SIG-M5 treated with dmso at 0.1 percent for 504 hours (cell line): ENCODE results near the gene FANCC.

Experiments used
- DNase-seq: peaks from one replicate; lab custom pipeline; 2025; ENCODE audit not compliant: unreplicated experiment; lab: John Stamatoyannopoulos, UW

Gene FANCC

DNA sequence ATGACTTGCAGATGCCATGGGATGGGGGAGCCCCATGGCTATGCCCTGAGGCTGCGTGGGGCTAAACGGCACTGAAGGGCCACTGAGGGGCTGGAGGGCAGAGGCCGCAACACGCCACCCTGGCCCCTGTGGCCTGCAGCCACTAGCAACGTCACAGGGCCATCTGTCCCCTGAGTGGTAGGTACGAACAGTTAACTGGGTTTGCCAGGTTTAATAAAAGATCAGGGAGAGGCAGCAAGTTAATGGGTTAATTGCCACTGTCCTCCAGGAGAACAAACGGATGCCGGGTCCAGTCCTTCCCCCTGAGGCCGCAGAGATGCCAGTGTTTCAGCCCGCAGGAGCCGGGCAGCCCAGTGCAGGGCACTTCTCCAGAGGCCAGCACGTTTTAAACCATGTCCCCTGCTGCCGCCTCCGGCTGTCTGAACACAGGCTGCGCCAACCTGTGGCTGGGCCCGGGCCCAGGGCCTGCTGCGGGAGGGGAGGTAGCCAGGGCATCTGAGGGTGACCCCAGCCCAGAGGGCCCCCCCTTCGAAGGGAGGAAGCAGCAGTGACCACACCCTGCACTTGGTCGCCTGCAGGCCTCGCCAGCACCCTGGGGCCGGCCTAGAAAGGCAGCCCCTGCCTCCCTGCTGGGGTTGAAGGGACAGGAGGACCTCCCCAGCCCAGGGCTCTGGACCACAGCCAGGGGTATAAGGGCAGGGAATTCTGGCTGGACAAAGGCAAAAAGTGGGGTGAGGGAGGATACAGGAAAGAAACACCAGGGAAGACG is 227.3 kb downstream of the FANCC start:
- DNase-seq = no peak

DNA sequence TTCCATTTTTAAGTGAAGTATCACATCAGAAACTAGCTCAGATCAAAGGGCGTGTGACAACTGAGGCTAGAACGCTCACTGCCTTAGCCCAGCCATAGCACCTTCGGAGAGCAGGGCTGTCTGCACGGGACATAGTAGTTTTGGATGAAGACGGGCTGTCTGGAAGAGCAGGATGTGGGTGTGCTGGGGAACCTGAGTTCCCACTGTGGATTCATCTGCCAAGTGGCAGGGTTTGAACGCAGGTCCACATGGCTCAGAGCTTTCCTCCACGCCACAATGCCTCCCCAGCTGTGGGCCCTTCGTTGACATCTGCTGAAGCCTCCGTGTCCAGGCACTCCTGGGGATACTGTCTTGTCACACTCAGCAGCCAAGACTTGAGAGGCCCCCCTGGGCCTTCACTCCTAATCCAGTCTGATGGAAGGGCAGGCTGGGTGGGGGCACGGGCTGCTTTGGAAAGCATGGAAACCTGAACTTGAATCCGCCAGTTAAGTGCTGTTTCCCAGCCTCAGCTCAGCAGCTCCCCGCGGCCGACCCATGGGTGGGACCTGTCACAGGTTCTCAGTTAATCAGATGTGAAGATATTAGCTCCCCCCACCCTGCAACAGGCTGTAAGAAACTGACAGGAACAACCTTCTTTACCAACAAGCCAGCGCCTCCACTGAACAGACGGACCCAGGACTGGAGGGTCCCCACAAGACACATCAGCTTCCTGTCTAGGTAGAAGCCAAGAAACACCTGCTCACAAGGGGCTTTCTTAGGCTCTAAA is 228.1 kb downstream of the FANCC start:
- DNase-seq = no peak

DNA sequence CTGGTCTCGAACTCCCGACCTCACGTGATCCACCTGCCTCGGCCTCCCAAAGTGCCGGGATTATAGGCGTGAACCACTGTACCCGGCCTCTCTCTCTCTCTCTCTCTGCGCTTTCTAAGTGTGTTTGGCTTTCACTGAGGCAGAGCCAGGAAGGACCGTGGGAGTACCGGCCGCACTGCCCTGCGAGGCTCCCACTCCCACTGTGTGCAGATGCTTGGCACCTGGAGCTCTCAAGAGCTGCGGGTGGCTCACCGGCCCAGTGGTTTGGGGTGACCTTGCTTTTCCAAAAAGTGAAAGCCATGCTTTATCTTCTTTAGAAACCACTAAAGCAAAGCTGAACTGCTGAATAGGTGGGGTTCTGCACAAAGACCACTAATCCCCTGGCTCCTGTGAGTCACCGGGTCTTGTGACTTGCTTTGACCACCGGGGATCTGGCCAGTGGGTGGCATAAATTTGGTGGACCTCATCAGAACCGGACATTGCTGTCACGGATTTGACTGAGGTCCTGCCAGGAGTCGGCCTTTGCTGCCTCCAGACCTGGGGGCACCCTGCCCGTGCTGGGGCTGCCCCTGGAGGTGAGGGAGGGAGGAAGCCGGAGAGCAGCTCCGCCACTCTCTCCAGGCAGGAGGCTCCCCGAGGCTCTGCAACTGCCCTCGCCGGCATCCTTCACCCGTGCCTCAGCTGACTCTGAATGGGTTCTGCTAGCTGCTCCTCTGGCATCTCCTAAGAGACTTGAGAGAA is 228.9 kb downstream of the FANCC start:
- no peak for DNase-seq

DNA sequence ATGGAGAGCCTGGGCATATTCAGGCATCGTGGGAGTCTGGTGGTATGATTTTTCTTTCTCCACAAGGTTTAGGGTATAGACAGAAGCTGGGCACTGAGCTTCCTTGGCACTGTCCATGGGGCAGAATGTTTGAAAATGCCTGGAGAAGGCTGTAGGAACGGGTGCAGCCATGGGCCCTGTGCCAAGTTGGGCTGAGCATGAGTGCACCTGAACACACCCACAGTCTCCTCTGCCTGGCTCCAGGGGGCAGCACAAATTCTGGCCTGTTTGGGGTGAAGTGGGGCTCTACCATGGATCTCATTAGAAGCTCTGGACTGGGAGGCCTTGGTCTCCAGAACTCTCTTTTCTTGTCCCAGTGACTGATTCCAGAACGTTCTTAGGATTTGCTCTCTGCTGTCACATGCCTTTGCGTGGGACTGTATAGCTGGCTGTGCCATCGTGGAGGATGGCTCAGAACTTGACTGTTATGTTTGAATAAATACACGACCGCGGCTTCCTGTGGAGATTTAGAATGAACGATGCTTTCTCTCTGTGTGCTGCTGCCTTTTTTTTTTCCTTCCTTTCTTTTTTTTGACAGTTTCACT is 229.8 kb downstream of the FANCC start:
- DNase-seq = no peak

DNA sequence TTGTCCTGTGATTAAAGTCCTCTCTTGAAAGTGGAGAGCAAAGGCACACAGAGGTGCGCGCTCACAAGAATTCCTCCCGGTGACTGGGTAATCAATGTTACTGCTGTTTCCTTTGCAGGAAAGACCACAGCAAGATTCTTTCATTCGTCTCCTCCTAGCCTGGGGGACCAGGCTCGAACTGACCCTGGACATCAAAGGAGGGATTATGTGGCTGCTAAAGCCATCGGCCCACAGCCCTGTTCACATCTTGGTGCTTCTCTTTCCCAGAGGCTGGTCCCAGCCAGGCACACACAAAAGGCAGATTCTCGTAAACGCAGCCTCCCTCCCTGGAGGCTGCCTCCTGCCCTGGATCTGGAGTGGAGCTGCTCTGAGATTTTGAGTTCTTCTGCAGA is 230.9 kb downstream of the FANCC start:
- no peak for DNase-seq

DNA sequence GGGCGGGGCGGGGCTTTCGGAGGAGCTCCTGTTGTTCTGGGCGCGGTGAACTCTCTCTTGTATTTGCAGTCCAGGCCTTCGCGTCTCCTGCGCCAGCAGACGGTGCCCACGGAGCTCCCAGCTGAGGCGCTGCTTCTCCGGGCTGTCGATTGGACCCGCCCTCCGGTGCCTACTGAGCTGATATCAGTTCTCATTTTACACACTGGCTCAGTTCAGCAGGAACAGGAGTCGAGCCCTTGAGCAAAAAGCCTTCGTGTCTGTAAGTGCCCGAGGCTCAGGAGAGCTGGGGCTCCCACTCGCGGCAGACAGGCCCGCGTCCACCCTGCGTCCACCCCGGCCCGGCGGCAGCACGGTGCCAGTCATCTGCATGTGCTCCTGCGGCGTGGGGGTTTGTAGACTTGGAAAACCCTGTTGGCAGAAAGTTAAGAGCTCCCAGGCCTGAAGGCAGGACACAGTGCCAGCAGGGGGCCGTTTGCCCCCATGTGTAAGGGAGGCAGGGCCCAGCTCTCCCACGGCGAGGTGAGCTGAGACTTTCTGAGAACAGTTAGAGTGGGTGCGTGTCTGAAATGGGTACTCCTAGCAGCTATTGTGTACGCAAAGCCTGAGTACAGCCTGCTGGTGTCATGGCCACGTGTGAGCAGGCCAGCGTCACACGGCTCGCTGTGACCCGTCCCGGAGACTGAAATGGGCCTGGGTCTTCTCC is 231.5 kb downstream of the FANCC start:
- DNase-seq = no peak

DNA sequence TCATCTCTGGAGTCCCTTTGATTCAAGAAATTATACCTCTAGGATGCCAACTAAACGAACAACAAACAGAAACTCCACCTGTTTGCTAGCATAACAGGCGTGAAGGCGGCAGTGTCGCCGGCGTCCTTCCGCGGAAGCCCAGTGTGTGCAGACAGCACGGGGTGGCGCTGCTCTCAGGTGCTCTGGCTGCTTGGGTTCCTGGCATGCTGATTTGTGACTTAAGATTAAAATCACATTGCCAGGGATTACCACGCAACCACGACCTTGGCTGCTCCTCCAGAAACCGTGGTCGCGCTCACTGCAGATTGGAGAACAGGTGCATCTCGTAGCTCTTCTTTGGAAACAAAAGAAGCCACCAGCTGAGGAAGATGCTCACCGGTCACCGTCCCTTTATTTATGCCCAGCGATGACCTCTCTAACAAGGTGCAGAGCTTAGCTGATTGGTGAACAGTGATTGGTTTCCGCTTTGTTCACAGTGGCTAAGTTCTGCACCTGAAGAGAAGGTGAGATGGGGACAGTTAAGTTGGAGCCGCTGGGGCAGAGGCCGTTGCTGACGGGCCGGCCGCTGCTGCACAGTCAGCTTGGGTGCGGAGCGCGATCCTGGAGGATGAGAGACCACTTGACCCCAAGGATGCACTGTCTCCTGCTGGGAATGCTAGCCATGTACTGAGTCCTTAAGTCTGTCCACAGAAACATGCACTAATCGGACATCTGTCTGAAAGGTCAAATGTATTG is 232.3 kb downstream of the FANCC start:
- no peak for DNase-seq

DNA sequence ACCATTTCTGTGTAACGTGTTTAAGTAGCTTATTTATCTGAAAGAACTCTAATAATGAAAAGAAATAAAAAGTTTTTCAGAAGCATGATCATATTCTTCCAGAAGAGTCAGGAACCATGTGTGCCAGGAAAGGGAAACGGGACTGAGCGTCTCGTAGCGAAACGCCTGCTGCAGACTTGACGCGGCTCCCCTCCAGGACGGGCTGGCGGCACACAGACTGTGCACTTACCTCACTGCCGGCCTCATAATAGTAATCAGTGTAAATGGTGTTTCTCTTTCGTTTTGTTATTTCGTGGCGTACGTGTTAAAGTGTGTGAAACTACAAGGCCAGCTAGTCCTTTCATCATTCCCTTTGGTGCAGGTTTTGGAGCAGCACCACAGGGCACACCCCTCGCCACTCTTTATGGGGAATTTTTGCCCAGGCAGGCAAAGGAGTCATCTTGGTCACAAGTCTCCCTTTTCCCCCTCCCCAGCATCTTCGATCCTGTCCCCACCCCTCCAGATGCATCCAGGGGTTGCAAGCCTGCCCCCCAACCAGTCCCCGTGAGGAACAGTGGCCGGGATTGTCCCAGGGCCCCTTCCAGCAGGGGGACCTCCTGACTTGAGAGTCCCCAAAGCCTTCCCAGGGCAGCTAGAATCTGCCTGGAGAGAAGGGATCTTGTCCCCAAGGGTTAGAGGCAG is 233.1 kb downstream of the FANCC start:
- no peak for DNase-seq

DNA sequence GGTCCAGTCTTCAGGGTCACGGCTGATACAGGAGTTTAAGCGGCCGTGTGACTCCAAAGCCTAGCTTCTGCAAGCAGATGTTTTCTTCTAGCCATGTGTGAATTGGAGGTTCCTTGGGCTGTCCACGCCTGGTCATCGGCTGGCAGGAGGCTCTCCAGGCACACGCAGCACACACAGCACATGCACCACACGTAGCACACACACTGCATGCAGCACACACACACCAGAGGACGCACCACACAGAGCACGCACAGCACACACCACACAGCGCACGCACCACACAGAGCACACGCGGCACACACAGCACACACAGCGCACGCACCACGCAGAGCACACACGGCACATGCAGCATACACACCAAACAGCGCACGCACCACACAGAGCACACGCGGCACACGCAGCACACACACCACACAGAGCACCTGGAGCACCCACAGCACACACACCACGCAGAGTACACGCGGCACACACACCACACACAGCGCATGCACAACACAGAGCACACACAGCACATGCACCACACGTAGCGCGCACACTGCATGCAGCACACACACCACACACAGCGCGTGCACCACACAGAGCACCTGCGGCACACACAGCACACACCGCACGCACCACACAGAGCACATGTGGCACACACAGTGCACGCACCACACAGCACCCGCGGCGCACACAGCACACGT is 234.3 kb downstream of the FANCC start:
- no peak for DNase-seq

DNA sequence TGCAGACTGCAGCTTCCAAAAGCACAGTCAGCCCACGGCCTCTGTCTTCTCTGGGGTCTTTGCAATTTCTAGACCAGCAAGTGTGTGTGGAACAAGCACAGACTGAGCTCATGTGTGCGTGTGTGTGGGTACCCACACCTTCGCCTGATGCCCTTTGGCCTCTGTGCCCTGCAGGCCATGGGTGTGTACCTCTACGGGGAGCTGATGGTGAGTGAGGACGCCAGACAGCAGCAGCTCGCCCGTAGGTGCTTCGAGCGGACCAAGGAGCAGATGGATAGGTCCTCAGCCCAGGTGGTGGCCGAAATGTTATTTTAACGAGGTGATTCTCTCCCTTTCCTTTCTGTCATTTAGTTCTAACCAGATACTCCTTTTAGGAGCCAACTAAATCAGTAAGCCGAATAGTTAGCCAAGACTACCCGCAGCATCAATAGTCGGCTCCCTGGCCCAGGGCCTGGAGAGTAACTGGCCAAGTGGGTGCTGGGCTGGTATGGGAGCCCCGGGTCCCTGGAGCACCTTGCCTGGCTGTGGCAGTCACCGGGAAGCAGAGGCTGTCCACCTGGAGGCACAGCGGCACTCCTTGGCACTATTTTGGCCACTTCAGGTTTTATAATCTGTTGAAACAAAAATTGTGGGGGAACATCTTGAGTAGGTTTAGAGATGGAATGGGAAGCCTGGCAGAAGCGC is 235.0 kb downstream of the FANCC start:
- no peak for DNase-seq

DNA sequence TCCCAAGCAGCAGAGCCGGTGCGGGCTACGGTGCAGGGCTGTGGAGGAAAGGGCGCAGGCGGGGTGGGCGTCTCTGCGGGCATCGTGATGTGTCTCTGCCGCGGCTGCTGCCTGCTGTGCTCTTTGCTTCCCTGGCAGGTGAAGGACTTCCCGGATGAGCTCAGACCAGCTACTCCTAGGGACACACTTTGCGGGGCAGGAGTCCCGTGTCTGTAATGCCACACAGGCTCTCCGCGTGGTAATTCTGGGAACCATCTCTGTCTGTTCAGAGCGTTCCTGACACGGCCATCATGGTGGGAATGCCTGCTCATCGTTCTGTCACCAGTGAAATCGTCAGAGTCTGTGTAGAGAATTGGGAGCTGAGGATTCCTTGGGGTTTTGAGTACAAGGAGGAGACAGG is 235.5 kb downstream of the FANCC start:
- DNase-seq = no peak

DNA sequence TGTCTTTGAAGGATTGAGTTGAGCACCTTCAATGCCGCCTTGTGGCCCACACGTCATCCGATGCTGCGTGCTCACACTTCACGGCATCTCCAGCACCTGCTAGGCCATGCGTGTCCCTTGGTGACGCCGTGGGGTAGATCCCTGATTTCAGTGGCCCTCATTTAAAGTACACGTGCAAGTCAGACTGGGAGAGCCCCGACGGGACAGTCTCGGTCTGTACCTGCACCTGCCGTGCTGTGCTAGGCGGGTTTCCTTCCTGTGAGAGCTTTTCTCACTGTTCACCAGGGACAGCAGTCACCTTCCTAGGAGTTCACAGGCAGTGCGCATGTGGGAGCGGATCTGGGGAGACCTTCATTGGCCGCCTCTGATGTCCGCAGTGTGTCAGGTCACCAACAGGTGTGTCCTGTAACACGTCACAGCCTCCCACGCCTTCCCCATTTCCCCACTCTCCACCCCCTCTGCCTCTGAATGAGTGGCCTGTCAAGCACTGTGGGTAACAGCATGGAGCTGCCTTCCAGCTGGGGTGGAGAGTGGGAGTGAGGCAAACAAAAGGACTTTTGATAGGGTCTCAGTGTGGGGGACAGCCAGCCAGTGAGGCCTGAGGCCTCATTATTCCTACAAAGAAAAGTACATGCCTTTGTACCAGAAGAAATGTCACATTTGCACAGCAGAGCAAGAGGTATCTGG is 236.4 kb downstream of the FANCC start:
- no peak for DNase-seq

DNA sequence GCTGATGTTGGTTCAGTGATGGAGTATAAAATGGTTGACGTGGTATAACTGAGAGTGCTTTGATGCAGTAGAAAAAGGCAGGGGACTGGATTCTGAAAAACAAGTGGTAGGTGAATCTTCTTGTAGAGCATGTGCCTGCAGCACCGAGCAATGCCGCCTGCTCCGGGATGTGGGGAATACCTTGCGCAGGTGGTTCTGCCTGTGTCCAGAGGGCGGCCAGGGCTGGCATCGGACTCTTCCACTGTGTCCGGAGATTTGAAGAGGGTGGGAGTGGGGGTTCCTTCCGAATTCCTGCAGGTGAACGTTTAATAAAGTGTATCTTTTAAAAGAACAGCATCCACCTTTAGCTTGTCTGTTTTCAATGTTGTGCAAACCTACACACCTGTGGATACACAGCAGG is 238.0 kb downstream of the FANCC start:
- DNase-seq = no peak

DNA sequence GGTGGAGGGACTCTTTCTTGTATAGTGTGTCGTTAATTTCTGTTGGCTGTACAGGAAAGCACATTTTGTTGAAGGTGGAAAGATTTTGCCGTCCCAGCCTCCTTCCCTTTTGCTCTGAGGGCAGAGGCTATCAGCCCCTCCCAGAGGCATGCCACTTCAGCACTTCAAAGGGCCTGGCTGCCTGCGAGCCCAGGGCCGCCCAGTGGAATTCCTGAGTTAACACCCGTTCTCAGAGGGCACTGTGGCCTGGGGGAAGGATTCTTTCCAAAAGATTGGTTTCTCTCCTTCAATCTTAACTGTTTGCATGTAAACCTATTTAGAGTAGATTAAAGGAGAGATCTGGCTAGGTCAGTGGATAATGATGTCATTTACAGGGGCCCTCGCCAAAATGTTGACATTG is 238.6 kb downstream of the FANCC start:
- DNase-seq = no peak

DNA sequence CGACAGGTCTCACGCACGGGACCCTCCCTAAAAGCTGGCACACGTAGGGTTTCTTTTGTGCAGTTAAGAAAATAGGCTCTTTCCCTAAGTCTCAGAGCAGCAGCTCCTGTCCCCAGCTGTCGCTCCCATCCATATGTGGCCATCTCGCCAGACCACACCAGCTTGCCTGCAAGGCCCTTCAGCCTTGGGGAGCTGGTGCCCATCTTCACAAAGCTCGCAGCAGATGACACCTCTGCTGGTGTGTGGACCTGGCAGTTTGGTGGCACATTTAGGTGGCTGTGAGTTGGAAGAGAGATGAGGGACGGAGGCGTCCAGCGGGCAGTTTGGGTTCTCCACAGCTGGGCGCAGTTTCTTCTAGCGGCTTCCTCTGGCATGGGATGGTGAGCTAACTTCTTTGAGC is 239.0 kb downstream of the FANCC start:
- DNase-seq = no peak

DNA sequence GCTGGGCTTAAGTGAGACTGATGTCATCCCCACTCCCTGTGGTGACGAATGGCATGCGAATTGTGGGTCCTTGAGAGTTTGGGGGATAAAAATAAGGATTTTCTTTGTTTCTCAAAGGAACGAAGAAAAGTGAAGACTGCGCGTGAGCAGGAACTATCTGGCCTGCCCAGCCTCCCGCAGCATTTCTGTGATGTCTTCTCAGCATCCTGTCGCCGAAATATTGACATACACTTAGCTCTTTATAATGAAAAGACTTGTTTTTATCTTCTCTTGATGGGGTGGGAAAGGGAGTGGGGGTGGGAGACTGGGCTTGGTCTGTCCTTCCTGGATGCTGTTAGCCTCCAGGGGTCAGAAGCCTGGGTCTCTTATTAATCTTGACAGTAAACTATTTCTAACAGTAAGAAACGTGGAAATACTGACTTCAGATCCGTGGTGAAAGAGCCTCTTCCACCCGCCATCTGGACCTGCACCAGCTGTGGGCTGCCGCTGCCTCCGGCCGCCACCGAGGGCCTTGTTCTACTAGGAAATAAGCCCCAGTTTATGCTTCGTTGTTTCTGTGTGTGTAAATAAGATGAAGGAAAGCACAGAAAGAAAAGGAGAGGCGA is 239.6 kb downstream of the FANCC start:
- DNase-seq = no peak

DNA sequence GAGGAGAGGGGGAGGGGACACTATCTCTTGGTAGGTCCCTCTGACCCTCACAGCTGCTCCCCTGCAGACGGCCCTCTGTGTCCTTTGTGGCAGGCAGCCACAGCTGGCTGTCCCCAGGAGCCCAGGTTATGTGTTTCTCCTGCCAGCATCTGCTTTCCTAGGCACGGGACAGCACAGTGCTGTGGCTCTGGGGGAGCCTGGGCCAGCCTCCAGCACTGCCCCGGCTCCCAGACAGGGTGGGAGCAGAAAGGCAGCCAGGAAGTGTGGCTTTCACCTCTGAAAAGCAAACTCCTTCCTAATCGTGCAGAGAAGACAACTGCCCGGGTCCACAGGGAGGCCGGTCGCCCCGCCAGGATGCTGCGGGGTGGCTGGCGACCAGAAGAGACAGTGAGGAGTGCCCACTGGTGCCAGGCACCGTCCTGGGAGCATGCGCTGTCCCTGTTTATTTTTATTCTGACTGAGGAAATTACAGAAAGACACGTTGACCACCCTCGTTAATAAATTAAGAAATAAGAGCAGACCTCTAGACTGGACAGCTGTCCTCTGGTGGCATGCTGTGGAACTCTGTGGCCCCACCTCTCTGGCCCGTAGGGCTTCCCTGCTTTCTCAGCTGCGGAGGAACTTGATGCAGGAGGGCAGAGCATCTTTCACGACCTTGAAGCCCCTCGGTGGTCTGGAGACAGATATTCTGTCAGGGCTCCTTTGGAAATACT is 240.3 kb downstream of the FANCC start:
- no peak for DNase-seq
